ENCODE measurements around the gene SIM2.

GRCh38 chr21:36706951-36707762, 8.2 kb downstream of the SIM2 start:
- TF ChIP-seq ELF4 (IDR thresholded peaks at IDR 0.05): no peak
- TF ChIP-seq ARNT (IDR thresholded peaks at IDR 0.05): no peak
- TF ChIP-seq TARDBP (IDR thresholded peaks at IDR 0.05): no peak

All from HEK293T (cell line).